Measurements from ENCODE around the gene CASKIN1.
A peak's percentile ranks its signal among the peaks of the same experiment; 100 is the strongest.
"Not testable (repeated sequence)": the region's sequence is repeated elsewhere in the genome, so short reads cannot be mapped to it uniquely, and the experiment has no call there.

Gene CASKIN1, protein sequence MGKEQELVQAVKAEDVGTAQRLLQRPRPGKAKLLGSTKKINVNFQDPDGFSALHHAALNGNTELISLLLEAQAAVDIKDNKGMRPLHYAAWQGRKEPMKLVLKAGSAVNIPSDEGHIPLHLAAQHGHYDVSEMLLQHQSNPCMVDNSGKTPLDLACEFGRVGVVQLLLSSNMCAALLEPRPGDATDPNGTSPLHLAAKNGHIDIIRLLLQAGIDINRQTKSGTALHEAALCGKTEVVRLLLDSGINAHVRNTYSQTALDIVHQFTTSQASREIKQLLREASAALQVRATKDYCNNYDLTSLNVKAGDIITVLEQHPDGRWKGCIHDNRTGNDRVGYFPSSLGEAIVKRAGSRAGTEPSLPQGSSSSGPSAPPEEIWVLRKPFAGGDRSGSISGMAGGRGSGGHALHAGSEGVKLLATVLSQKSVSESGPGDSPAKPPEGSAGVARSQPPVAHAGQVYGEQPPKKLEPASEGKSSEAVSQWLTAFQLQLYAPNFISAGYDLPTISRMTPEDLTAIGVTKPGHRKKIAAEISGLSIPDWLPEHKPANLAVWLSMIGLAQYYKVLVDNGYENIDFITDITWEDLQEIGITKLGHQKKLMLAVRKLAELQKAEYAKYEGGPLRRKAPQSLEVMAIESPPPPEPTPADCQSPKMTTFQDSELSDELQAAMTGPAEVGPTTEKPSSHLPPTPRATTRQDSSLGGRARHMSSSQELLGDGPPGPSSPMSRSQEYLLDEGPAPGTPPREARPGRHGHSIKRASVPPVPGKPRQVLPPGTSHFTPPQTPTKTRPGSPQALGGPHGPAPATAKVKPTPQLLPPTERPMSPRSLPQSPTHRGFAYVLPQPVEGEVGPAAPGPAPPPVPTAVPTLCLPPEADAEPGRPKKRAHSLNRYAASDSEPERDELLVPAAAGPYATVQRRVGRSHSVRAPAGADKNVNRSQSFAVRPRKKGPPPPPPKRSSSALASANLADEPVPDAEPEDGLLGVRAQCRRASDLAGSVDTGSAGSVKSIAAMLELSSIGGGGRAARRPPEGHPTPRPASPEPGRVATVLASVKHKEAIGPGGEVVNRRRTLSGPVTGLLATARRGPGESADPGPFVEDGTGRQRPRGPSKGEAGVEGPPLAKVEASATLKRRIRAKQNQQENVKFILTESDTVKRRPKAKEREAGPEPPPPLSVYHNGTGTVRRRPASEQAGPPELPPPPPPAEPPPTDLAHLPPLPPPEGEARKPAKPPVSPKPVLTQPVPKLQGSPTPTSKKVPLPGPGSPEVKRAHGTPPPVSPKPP (N-terminal part only)

DNA sequence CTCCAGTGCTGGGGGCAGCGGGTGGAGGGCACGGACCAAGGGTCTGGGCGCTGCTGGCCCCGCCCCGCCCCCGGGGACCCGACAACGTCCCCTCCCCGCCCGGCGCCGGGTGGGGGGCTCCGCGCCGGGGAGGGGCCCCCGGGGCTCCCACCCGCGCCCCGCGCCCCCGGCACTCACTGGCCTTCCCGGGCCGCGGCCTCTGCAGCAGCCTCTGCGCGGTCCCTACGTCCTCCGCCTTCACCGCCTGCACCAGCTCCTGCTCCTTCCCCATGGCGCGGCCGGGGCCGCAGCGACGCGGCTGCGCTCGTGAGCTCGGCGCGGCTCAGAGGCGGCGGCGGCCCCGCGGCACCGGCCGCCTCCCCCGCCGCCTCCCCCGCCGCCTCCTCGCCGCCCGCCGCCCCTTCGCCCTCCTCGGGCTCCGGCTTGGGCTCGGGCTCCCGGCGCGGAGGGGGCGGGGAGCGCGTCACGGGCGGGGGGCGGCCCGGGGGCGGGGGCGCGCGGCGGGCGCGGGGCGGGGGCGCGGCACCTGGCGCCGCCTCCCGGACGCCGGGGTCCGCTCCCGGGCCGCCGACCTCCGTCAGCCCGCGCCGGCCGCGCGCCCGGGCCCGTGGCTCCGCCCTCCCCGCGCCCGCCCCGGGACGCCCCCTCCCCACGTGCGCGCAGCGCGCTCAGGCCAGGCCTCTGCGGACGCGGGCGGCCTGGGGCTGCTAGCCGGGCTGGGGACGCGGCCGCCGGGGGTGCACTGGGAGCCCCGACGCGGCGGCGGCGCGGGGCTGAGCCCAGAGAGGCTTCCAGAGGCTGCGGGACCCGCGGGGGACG, at the start of gene CASKIN1:
CASKIN1 (minus strand) TSS at position 444 of the 819 bp plus-strand sequence; CDS start at position 271, 173 bp downstream.
- H3K9ac ChIP-seq (ENCODE audit: low read depth, low read length) = no peak within 1 kb of the TSS
- no peak within 1 kb of the TSS for H3K27ac ChIP-seq (ENCODE audit: low read depth, low read length)
- H3K4me3 ChIP-seq (ENCODE audit: low read depth, low read length) = peak within 1 kb of the TSS; percentile 57
- no peaks in the 10 kb centered on the region for H3K4me1 ChIP-seq (ENCODE audit: control insufficient read depth, insufficient read depth, low read length)
- no peaks in the 10 kb centered on the region for H3K36me3 ChIP-seq (ENCODE audit: control insufficient read depth, insufficient read depth, low read length)
- H3K27me3 ChIP-seq (ENCODE audit: control insufficient read depth, insufficient read depth, low read length) = peaks cover 42% of the 10 kb centered on the region
- H3K9me3 ChIP-seq (ENCODE audit: control insufficient read depth, insufficient read depth, low read length) = no peaks in the 10 kb centered on the region

DNA sequence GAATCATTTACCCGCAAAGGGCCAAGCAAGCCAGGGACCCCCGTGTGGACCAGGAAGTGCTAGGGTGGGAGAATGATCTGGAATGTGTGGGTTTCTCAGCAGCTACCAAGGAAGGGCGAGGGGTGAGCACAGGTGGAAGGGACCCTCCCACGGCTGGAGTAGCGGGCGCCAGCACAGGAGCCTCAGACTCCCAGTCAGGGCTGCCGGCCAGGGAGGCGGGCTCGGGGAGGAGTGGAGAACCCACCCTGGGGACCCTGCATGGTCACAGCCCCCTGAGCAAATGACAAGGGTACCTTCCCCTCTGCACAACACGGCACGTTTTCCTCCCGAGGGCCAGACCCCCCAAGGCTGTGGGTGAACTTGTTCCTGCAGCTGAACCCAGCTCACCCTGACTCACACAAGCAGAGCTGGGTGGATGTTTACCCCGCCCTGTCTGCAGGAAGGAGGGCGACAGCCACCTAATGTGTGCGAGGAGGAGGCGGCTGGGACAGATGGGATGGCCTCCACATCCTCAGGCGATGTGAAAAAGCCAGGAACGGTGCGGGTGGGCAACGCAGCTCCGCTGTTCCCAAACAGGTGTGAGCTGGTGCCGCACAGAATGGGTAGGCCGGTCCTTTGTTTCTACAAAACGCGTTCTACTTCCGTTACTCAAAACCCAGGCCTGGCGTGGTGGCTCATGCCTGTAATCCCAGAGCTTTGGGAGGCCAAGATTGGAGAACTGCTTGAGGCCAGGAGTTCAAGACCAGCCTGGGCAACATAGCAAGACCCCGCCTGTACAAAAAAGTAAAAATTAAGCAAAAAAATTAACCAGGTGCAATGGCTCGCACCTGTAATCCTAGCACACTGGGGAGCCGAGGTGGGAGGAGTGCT, 48.8 kb upstream of the CASKIN1 start:
- Histone ChIP-seq H3K4me1 (ENCODE audit: control insufficient read depth, insufficient read depth, low read length) (no peaks in the 10 kb centered on the region; the same call in 1 of the 2 replicates), H3K9ac (ENCODE audit: low read depth, low read length) (no peak overlapping the region), H3K27me3 (ENCODE audit: control insufficient read depth, insufficient read depth, low read length) (no peaks in the 10 kb centered on the region), H3K27ac (ENCODE audit: low read depth, low read length) (no peak overlapping the region), H3K9me3 (ENCODE audit: control insufficient read depth, insufficient read depth, low read length) (no peaks in the 10 kb centered on the region), H3K36me3 (ENCODE audit: control insufficient read depth, insufficient read depth, low read length) (peaks cover 65% of the 10 kb centered on the region), H3K4me3 (ENCODE audit: low read depth, low read length) (no peak overlapping the region)

DNA sequence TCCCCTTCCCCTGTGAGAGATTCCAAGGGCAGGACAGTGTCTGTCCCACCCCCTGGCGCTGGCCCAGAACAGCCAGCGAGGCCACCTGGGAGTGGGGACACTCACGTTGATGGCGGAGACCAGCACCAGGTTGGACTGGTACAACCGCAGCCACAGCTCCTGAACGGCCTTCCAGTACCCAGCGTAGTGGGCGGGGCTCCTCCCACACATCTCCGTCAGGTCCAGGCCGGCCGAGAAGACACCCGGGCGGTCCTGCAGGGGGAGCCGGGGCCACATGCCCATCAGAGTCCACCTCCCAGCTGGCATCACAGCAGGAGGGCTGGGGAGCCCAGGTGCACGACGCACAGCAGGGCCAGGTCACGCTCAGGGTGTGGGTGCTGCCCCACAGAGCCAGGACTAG, 47.9 kb upstream of the CASKIN1 start:
- Histone ChIP-seq H3K27me3 (ENCODE audit: control insufficient read depth, insufficient read depth, low read length) (no peaks in the 10 kb centered on the region), H3K4me3 (ENCODE audit: low read depth, low read length) (no peak overlapping the region), H3K4me1 (ENCODE audit: control insufficient read depth, insufficient read depth, low read length) (no peaks in the 10 kb centered on the region), H3K36me3 (ENCODE audit: control insufficient read depth, insufficient read depth, low read length) (peaks cover 64% of the 10 kb centered on the region), H3K27ac (ENCODE audit: low read depth, low read length) (no peak overlapping the region), H3K9ac (ENCODE audit: low read depth, low read length) (no peak overlapping the region), H3K9me3 (ENCODE audit: control insufficient read depth, insufficient read depth, low read length) (no peaks in the 10 kb centered on the region)

DNA sequence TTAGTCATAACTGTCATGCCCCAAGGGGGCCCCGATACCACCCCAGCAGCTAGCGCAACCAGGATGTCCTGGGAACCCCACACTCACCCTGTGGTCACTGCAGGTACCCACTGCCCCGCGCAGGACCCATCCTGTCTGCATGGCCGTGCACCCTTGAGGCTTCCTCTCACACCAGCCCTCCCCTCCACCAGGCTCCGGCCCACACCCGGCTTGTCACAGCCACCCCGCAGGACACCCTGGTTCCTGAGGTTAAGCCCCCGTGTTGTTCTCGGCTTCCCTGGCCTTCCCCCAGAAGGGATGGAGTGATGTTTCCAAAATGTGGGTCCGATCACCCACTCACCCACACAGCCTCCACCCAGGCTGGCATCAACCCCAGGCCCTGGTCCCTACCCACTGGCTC, 47.4 kb upstream of the CASKIN1 start:
- H3K27ac ChIP-seq (ENCODE audit: low read depth, low read length) = no peak overlapping the region
- H3K4me3 ChIP-seq (ENCODE audit: low read depth, low read length) = no peak overlapping the region
- no peaks in the 10 kb centered on the region for H3K4me1 ChIP-seq (ENCODE audit: control insufficient read depth, insufficient read depth, low read length)
- H3K9me3 ChIP-seq (ENCODE audit: control insufficient read depth, insufficient read depth, low read length) = no peaks in the 10 kb centered on the region
- peaks cover 61% of the 10 kb centered on the region for H3K36me3 ChIP-seq (ENCODE audit: control insufficient read depth, insufficient read depth, low read length)
- no peaks in the 10 kb centered on the region for H3K27me3 ChIP-seq (ENCODE audit: control insufficient read depth, insufficient read depth, low read length)
- H3K9ac ChIP-seq (ENCODE audit: low read depth, low read length) = no peak overlapping the region

DNA sequence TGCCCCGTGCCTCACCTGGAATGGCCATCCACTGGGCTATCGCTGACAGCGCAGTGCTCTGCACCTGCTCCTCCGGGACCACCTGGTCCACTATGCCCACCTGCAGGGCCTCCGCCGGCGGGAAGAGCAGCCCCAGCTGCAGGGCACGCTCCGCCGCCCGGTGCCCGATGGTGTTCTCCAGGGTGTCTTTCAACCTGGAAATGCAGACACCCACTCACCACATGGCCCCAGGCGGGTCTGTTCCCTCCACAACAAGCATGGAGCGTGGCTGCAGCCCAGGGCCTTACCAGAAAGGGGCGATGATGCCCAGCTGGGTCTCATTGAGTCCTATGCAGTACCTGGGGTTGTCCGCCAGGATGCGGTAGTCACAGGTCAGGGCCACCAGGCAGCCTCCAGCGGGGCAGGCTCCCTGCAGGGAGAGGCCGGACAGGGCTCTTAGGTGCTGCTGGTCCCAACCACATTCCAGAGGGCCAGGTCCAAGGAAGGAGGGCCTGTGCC, 46.7 kb upstream of the CASKIN1 start:
- Histone ChIP-seq H3K27me3 (ENCODE audit: control insufficient read depth, insufficient read depth, low read length) (0 out of 2 replicates have a peak, but pooled peaks cover 2% of the 10 kb centered on the region), H3K4me1 (ENCODE audit: control insufficient read depth, insufficient read depth, low read length) (no peaks in the 10 kb centered on the region; the same call in 1 of the 2 replicates), H3K9ac (ENCODE audit: low read depth, low read length) (no peak overlapping the region), H3K27ac (ENCODE audit: low read depth, low read length) (no peak overlapping the region), H3K36me3 (ENCODE audit: control insufficient read depth, insufficient read depth, low read length) (peaks cover 56% of the 10 kb centered on the region), H3K4me3 (ENCODE audit: low read depth, low read length) (no peak overlapping the region), H3K9me3 (ENCODE audit: control insufficient read depth, insufficient read depth, low read length) (no peaks in the 10 kb centered on the region)

DNA sequence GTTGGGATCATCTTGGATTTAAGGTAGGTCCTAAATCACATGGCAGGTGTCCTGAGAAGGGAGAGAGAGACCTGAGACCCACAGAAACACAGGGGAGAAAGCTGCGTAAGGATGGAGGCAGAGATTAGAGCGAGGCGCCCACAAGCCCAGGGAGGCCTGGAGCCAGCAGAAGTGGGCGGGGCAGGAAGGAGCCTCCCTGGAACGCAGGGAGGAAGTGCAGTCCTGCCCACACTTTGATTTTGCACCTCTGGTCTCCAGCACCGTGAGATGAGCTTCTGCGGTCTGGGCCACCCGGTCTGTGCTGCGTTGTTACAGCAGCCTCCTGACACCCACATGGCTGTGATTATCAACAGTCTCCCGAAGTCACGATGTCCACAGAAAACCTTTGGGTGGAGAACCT, 46.2 kb upstream of the CASKIN1 start:
- H3K27ac ChIP-seq (ENCODE audit: low read depth, low read length) = no peak overlapping the region
- peaks cover 52% of the 10 kb centered on the region for H3K36me3 ChIP-seq (ENCODE audit: control insufficient read depth, insufficient read depth, low read length)
- H3K9me3 ChIP-seq (ENCODE audit: control insufficient read depth, insufficient read depth, low read length) = no peaks in the 10 kb centered on the region
- H3K27me3 ChIP-seq (ENCODE audit: control insufficient read depth, insufficient read depth, low read length) = peaks cover 7% of the 10 kb centered on the region
- H3K4me3 ChIP-seq (ENCODE audit: low read depth, low read length) = no peak overlapping the region
- no peaks in the 10 kb centered on the region; the same call in 1 of the 2 replicates for H3K4me1 ChIP-seq (ENCODE audit: control insufficient read depth, insufficient read depth, low read length)
- no peak overlapping the region for H3K9ac ChIP-seq (ENCODE audit: low read depth, low read length)

DNA sequence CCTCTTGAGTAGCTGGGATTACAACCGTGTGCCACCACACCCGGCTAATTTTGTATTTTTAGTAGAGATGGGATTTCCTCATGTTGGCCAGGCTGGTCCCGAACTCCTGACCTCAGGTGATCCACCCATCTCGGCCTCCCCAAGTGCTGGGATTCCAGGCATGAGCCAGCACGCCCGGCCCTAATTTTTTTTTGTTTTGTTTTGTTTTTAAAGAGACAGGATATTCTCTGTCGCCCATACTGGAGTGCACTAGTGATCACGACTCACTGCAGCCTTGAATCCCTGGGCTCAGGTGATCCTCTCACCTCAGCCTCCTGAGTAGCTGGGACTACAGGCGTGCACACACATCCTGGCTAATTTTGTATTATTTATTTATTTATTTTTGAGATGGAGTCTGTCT, 43.9 kb upstream of the CASKIN1 start:
- not testable (repeated sequence) for H3K4me3 ChIP-seq (ENCODE audit: low read depth, low read length); H3K4me1 ChIP-seq (ENCODE audit: control insufficient read depth, insufficient read depth, low read length); H3K9ac ChIP-seq (ENCODE audit: low read depth, low read length); H3K27ac ChIP-seq (ENCODE audit: low read depth, low read length); H3K9me3 ChIP-seq (ENCODE audit: control insufficient read depth, insufficient read depth, low read length)
- H3K36me3 ChIP-seq (ENCODE audit: control insufficient read depth, insufficient read depth, low read length) = peaks cover 36% of the 10 kb centered on the region
- H3K27me3 ChIP-seq (ENCODE audit: control insufficient read depth, insufficient read depth, low read length) = peaks cover 20% of the 10 kb centered on the region

DNA sequence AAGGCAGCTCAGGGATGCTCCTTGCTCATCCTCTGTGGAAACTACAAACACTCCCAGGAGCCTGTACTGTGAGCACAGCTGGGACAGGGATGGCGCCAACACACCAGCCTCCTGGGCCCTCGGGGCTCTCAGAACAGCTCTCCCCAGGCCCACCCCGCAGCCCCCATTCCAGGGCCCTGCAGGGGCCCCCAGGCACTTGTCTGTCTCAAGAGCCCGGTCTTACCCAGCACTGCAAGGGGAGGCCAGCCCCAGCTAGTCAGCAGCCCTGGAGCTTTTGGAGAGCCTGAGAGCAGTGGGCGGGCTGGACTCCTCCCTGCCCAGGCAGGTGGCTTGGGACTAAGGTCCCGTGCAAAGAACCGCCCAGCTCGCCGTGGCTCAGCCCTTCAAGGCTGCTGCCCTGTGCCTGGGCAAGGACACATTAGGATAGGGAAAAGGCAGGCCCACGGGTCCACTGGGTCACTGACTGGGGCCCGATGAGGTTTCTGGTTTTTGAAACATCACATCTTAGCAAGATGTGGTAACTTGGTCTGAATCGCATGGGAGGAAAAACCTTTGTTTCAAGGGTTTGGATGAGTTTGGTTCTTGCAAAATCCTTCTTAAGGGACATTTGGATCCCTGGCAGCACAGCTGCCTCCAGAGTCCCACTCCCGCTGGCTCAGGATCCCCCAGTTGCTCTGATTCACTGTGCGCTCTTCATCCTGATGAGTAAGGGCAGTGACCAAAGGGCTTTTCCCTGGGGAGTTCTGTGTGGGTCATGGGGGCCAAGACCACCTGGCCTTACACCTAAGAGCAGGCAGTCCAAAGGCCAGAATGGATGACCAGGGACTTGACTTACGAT, 42.7 kb upstream of the CASKIN1 start:
- peaks cover 34% of the 10 kb centered on the region for H3K36me3 ChIP-seq (ENCODE audit: control insufficient read depth, insufficient read depth, low read length)
- H3K4me1 ChIP-seq (ENCODE audit: control insufficient read depth, insufficient read depth, low read length) = no peaks in the 10 kb centered on the region; the same call in 1 of the 2 replicates
- no peak overlapping the region for H3K4me3 ChIP-seq (ENCODE audit: low read depth, low read length)
- H3K9ac ChIP-seq (ENCODE audit: low read depth, low read length) = no peak overlapping the region
- peaks cover 20% of the 10 kb centered on the region for H3K27me3 ChIP-seq (ENCODE audit: control insufficient read depth, insufficient read depth, low read length)
- no peak overlapping the region for H3K27ac ChIP-seq (ENCODE audit: low read depth, low read length)
- no peaks in the 10 kb centered on the region for H3K9me3 ChIP-seq (ENCODE audit: control insufficient read depth, insufficient read depth, low read length)

All from HUES48 (cell line).